GM23248 (cell line): ENCODE data around the gene RUVBL2. TPM values are rescaled to one million over a fixed set of nuclear protein-coding genes. Genes with fewer than 3 reads are reported as not detected.

Experiments
- DNase-seq: peaks from one replicate; pipeline ENCODE4 v3.0.0-alpha.2; 2015
- H2AFZ ChIP-seq: fragments of 200-600 bp; sonication (generic); 2 replicates; pipeline ENCODE4 v1.6.1; 2016; ENCODE audit warnings: antibody characterized with exemption
- H3F3A ChIP-seq: fragments of 200-600 bp; sonication (generic); 2 replicates; pipeline ENCODE4 v1.6.1; 2016; ENCODE audit warnings: mild to moderate bottlenecking, antibody characterized with exemption, mixed run types; ENCODE audit not compliant: insufficient read depth
- H3K27ac ChIP-seq: fragments of 200-600 bp; sonication (generic); 2 replicates; pipeline ENCODE4 v1.5.1; 2016; ENCODE audit warnings: mild to moderate bottlenecking
- H3K27me3 ChIP-seq: fragments of 200-600 bp; sonication (generic); replicated peaks from 2 replicates; pipeline ENCODE4 v1.6.1; 2016; ENCODE audit warnings: mild to moderate bottlenecking; ENCODE audit not compliant: insufficient read depth
- H3K36me3 ChIP-seq: fragments of 200-600 bp; sonication (generic); 2 replicates; pipeline ENCODE4 v1.6.1; 2016; ENCODE audit warnings: low read depth, mild to moderate bottlenecking
- H3K4me1 ChIP-seq: fragments of 200-600 bp; sonication (generic); 2 replicates; pipeline ENCODE4 v1.6.1; 2016; ENCODE audit warnings: mild to moderate bottlenecking; ENCODE audit not compliant: insufficient read depth
- H3K4me2 ChIP-seq: fragments of 200-600 bp; sonication (generic); one replicate; pipeline ENCODE4 v1.6.1; 2016; ENCODE audit warnings: mild to moderate bottlenecking; ENCODE audit not compliant: unreplicated experiment
- H3K4me3 ChIP-seq: fragments of 200-600 bp; sonication (generic); 2 replicates; pipeline ENCODE4 v1.5.1; 2016; ENCODE audit warnings: mild to moderate bottlenecking
- H3K79me2 ChIP-seq: fragments of 200-600 bp; sonication (generic); 2 replicates; pipeline ENCODE4 v1.6.1; 2016; ENCODE audit warnings: mild to moderate bottlenecking; ENCODE audit not compliant: insufficient read depth
- H3K9ac ChIP-seq: fragments of 200-600 bp; sonication (generic); 2 replicates; pipeline ENCODE4 v1.6.1; 2016; ENCODE audit warnings: mild to moderate bottlenecking
- H3K9me2 ChIP-seq: fragments of 200-600 bp; sonication (generic); 2 replicates; pipeline ENCODE4 v1.6.1; 2016; ENCODE audit warnings: mixed run types, mild to moderate bottlenecking, moderate library complexity; ENCODE audit not compliant: insufficient read depth
- H3K9me3 ChIP-seq: fragments of 200-600 bp; sonication (generic); one replicate; pipeline ENCODE4 v1.6.1; 2017; ENCODE audit warnings: low read depth
- H4K20me1 ChIP-seq: fragments of 200-600 bp; sonication (generic); 2 replicates; pipeline ENCODE4 v1.6.0; 2016; ENCODE audit not compliant: insufficient read depth
- EZH2 ChIP-seq: fragments of 200-600 bp; sonication (generic); IDR thresholded peaks from 2 replicates; pipeline ENCODE4 v1.6.1; 2018; ENCODE audit warnings: antibody characterized with exemption, mild to moderate bottlenecking; ENCODE audit not compliant: insufficient read depth, poor library complexity, severe bottlenecking
- EZH2phosphoT487 ChIP-seq: fragments of 200-600 bp; sonication (generic); IDR thresholded peaks from 2 replicates; pipeline ENCODE4 v1.6.1; 2018; ENCODE audit warnings: antibody characterized with exemption, moderate library complexity, mild to moderate bottlenecking, low read depth; ENCODE audit not compliant: insufficient read depth
- WGBS, 2 experiments: methylation state at CpG; one replicate each; pipeline ENCODE4 v1.1.6; 2015 to 2017; ENCODE audit warnings: low lambda C conversion rate in 2 of 2, low coverage in 1 of 2; ENCODE audit errors: missing lambda C conversion rate in 2 of 2; 5-methylcytosine and 5-hydroxymethylcytosine counted together
- in situ Hi-C: fragments of 300-500 bp; cut with MboI; formaldehyde crosslinking; loops from 2 replicates; pipeline ENCODE4 v1.15.0; 2020
- polyA plus RNA-seq: library from polyadenylated mRNA; unstranded; fragments of >200 nt; fragmentation: Nextera tagmentation; extraction: Ambion mirVana; gene quantifications from 2 replicates; pipeline ENCODE4 v1.2.1, GENCODE V29; 2016
- total RNA-seq: library from RNA; depleted of rRNA; stranded (reverse); fragments of >200 nt; shearing (Covaris generic); gene quantifications from 2 replicates; pipeline ENCODE4 v1.2.3, GENCODE V29; 2014

Gene RUVBL2
- total and polyA plus RNA-seq, 2 experiments from 2014 or later = 129 to 177 TPM

GRCh38 chr19:48953990-48954594, 39.6 kb upstream of the RUVBL2 start:
- Histone ChIP-seq H3K9ac (peak overlapping the region; percentile 96), H3K9me3 (no peaks in the 10 kb centered on the region), H2AFZ (peak overlapping the region; percentile 86), H3K27ac (peak overlapping the region; percentile 34), H3K9me2 (no peaks in the 10 kb centered on the region), H3K4me3 (peak overlapping the region; percentile 91), H3K4me1 (peaks cover 11% of the 10 kb centered on the region; the same call in 1 of the 2 replicates), H3F3A (peaks cover 15% of the 10 kb centered on the region), H3K4me2 (peak overlapping the region; percentile 76), H3K36me3 (peaks cover 7% of the 10 kb centered on the region; the same call in 1 of the 2 replicates), H3K27me3 (no peaks in the 10 kb centered on the region), H4K20me1 (no peaks in the 10 kb centered on the region), H3K79me2 (peaks cover 31% of the 10 kb centered on the region)
- in situ Hi-C loops = no loop called here
- TF ChIP-seq EZH2phosphoT487 (no peak), EZH2 (no peak)
- no peak for DNase-seq
- WGBS, 2 experiments = 53 to 55% methylated on average over 11 of the region's 11 CpGs

DNA sequence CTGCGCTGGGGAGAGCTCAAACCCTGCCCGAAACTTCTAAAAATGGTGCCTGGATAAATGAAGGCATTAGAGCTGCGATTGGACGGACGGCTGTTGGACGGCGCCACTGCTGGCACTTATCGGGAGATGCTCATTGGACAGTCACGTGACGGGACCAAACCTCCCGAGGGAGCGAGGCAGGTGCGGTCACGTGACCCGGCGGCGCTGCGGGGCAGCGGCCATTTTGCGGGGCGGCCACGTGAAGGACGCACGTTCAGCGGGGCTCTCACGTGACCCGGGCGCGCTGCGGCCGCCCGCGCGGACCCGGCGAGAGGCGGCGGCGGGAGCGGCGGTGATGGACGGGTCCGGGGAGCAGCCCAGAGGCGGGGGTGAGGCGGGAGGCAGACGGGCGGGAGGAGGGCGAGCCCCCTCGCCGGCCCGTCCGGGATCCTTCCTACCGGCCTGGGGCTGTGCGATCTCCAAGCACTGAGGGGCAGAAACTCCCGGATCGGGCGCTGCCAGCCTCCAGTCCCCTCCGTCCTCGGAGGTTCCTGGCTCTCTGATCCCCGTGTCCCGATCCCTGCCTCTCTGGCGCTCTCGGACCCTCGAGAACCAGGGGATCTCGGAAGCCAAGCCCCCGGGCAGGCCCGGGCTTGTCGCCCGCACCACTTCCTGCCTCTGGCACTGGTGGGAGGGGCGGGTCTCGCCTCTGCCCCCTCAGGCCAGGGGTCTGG, 38.9 kb upstream of the RUVBL2 start, which contains the start of gene BAX:
Gene BAX (plus strand): TSS at position 281 of the 713 bp plus-strand sequence. CDS start 54 bp downstream, at position 335.
- no peak for TF ChIP-seq EZH2
- no peak for TF ChIP-seq EZH2phosphoT487
- Histone ChIP-seq H2AFZ (peak within 1 kb of the TSS; percentile 86), H3K27me3 (no peaks in the 10 kb centered on the region), H3K4me2 (peak within 1 kb of the TSS; percentile 76), H3F3A (peaks cover 16% of the 10 kb centered on the region), H3K79me2 (peaks cover 31% of the 10 kb centered on the region), H3K9ac (peak within 1 kb of the TSS; percentile 96), H3K36me3 (peaks cover 7% of the 10 kb centered on the region; the same call in 1 of the 2 replicates), H3K4me1 (peaks cover 11% of the 10 kb centered on the region; the same call in 1 of the 2 replicates), H3K9me3 (no peaks in the 10 kb centered on the region), H3K4me3 (peak within 1 kb of the TSS; percentile 91), H3K9me2 (no peaks in the 10 kb centered on the region), H3K27ac (peak within 1 kb of the TSS; percentile 70), H4K20me1 (no peaks in the 10 kb centered on the region)
- WGBS, 2 experiments = 1 to 2% methylated on average over 41 to 63 of the region's 71 CpGs
- in situ Hi-C loops = no loop called here
- DNase-seq = peak; percentile 98

- no peak for TF ChIP-seq EZH2
These were observed 38.3 kb upstream of the RUVBL2 start for GRCh38 chr19:48955308-48955958.

GRCh38 chr19:48958006-48958405, 35.7 kb upstream of the RUVBL2 start:
- Histone ChIP-seq H4K20me1 (no peaks in the 10 kb centered on the region), H3K79me2 (peaks cover 31% of the 10 kb centered on the region), H3K27me3 (no peaks in the 10 kb centered on the region), H3K36me3 (peaks cover 7% of the 10 kb centered on the region; the same call in 1 of the 2 replicates), H3F3A (peaks cover 22% of the 10 kb centered on the region), H3K9ac (no peak overlapping the region), H3K9me2 (no peaks in the 10 kb centered on the region), H3K4me3 (no peak overlapping the region), H2AFZ (no peak overlapping the region), H3K4me2 (no peak overlapping the region), H3K27ac (no peak overlapping the region), H3K9me3 (no peaks in the 10 kb centered on the region), H3K4me1 (peaks cover 15% of the 10 kb centered on the region)
- in situ Hi-C loops = no loop called here
- WGBS, 2 experiments = 89 to 96% methylated on average over 8 of the region's 8 CpGs
- TF ChIP-seq EZH2phosphoT487 = no peak
- TF ChIP-seq EZH2 = no peak
- DNase-seq = no peak

More at GRCh38 chr19:48955308-48955958, 38.3 kb upstream of the RUVBL2 start:
- no peaks in the 10 kb centered on the region for H3K9me3 ChIP-seq
- H3K9me2 ChIP-seq = no peaks in the 10 kb centered on the region
- peak overlapping the region; percentile 96 for H3K9ac ChIP-seq
- H3K27ac ChIP-seq = peak overlapping the region; percentile 70
- H3F3A ChIP-seq = peaks cover 16% of the 10 kb centered on the region
- peaks cover 7% of the 10 kb centered on the region; the same call in 1 of the 2 replicates for H3K36me3 ChIP-seq
- H3K79me2 ChIP-seq = peaks cover 31% of the 10 kb centered on the region
- no peak for DNase-seq
- H2AFZ ChIP-seq = peak overlapping the region; percentile 53; the same call in 1 of the 2 replicates
- peak overlapping the region; percentile 76 for H3K4me2 ChIP-seq
- in situ Hi-C loops = no loop called here
- WGBS, 2 experiments = 56 to 57% methylated on average over 16 of the region's 16 CpGs
- H3K27me3 ChIP-seq = no peaks in the 10 kb centered on the region
- peaks cover 11% of the 10 kb centered on the region; the same call in 1 of the 2 replicates for H3K4me1 ChIP-seq
- H3K4me3 ChIP-seq = peak overlapping the region; percentile 91
- H4K20me1 ChIP-seq = no peaks in the 10 kb centered on the region
